ENCODE measurements around the gene COL4A1.

COL4A1 gene

GRCh38 chr13:110339975-110340550 lies 33.1 kb upstream of the COL4A1 start:
- H3K4me3 ChIP-seq (ENCODE audit: low read length, poor library complexity, severe bottlenecking): peak overlapping the region; percentile 42
- no peaks in the 10 kb centered on the region for H3K79me2 ChIP-seq (ENCODE audit: insufficient read depth, low read length)
- H3K36me3 ChIP-seq (ENCODE audit: insufficient read depth, low read length): no peaks in the 10 kb centered on the region
- H3K4me2 ChIP-seq (ENCODE audit: low read depth, low read length, poor library complexity, severe bottlenecking): peak overlapping the region; percentile 59
- no peaks in the 10 kb centered on the region for H3K27me3 ChIP-seq (ENCODE audit: insufficient read depth, low read length, poor library complexity, severe bottlenecking)
- H3K4me1 ChIP-seq (ENCODE audit: insufficient read depth, low read length, poor library complexity, severe bottlenecking): peaks cover 8% of the 10 kb centered on the region
- no peaks in the 10 kb centered on the region for H3K9me2 ChIP-seq (replicated peaks; ENCODE audit: low read depth, low read length)
- no peaks in the 10 kb centered on the region for H3F3A ChIP-seq (ENCODE audit: low read depth)
- H3K9ac ChIP-seq (ENCODE audit: low read depth, low read length, poor library complexity, severe bottlenecking): no peak overlapping the region
- no peaks in the 10 kb centered on the region for H3K9me3 ChIP-seq (ENCODE audit: insufficient read depth, low read depth, low read length)
- peak overlapping the region; percentile 63; the same call in 1 of the 2 replicates for H2AFZ ChIP-seq (ENCODE audit: low read length)
- no peak for TF ChIP-seq EZH2phosphoT487 (IDR thresholded peaks at IDR 0.05; ENCODE audit: borderline replicate concordance)
- TF ChIP-seq, protein P1, sequence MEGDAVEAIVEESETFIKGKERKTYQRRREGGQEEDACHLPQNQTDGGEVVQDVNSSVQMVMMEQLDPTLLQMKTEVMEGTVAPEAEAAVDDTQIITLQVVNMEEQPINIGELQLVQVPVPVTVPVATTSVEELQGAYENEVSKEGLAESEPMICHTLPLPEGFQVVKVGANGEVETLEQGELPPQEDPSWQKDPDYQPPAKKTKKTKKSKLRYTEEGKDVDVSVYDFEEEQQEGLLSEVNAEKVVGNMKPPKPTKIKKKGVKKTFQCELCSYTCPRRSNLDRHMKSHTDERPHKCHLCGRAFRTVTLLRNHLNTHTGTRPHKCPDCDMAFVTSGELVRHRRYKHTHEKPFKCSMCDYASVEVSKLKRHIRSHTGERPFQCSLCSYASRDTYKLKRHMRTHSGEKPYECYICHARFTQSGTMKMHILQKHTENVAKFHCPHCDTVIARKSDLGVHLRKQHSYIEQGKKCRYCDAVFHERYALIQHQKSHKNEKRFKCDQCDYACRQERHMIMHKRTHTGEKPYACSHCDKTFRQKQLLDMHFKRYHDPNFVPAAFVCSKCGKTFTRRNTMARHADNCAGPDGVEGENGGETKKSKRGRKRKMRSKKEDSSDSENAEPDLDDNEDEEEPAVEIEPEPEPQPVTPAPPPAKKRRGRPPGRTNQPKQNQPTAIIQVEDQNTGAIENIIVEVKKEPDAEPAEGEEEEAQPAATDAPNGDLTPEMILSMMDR (conservative IDR thresholded peaks at IDR 0.05; ENCODE audit: low read length): no peak
- no peaks in the 10 kb centered on the region for H4K20me1 ChIP-seq (ENCODE audit: insufficient read depth, low read length, poor library complexity, severe bottlenecking)

DNA sequence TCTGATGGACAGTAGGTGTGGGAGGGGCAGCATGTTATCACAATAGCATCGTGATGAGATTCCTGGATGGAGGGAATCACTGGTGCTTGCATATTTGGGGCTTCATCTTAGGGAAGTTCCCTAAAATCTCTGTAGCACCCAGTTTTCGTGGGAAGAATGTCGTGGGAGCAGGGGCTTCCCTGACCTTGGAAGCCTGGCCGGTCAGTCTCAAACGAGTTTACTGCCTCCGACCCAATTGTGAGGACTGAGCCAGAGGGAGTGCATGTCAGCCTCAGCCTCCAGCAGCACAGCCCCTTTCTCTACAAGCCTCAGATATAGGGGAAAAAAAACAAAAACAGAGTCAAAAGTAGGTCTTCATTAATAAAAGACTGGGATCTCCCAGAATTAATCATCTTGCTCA lies 32.3 kb upstream of the COL4A1 start:
- Histone ChIP-seq H3F3A (ENCODE audit: low read depth) (no peaks in the 10 kb centered on the region), H2AFZ (ENCODE audit: low read length) (no peak overlapping the region), H3K9me2 (replicated peaks; ENCODE audit: low read depth, low read length) (no peaks in the 10 kb centered on the region), H3K4me2 (ENCODE audit: low read depth, low read length, poor library complexity, severe bottlenecking) (no peak overlapping the region), H3K9me3 (ENCODE audit: insufficient read depth, low read depth, low read length) (no peaks in the 10 kb centered on the region), H3K9ac (ENCODE audit: low read depth, low read length, poor library complexity, severe bottlenecking) (no peak overlapping the region), H3K36me3 (ENCODE audit: insufficient read depth, low read length) (no peaks in the 10 kb centered on the region), H3K27me3 (ENCODE audit: insufficient read depth, low read length, poor library complexity, severe bottlenecking) (no peaks in the 10 kb centered on the region), H4K20me1 (ENCODE audit: insufficient read depth, low read length, poor library complexity, severe bottlenecking) (no peaks in the 10 kb centered on the region), H3K4me1 (ENCODE audit: insufficient read depth, low read length, poor library complexity, severe bottlenecking) (peaks cover 8% of the 10 kb centered on the region), H3K4me3 (ENCODE audit: low read length, poor library complexity, severe bottlenecking) (no peak overlapping the region), H3K79me2 (ENCODE audit: insufficient read depth, low read length) (no peaks in the 10 kb centered on the region)
- TF ChIP-seq EZH2phosphoT487 (IDR thresholded peaks at IDR 0.05; ENCODE audit: borderline replicate concordance): no peak
- TF ChIP-seq, protein P1 (conservative IDR thresholded peaks at IDR 0.05; ENCODE audit: low read length): no peak

GRCh38 chr13:110338441-110339101 lies 31.6 kb upstream of the COL4A1 start:
- Histone ChIP-seq H3K4me1 (ENCODE audit: insufficient read depth, low read length, poor library complexity, severe bottlenecking) (peaks cover 8% of the 10 kb centered on the region), H3K9me2 (replicated peaks; ENCODE audit: low read depth, low read length) (no peaks in the 10 kb centered on the region), H3K9ac (ENCODE audit: low read depth, low read length, poor library complexity, severe bottlenecking) (no peak overlapping the region), H3F3A (ENCODE audit: low read depth) (no peaks in the 10 kb centered on the region), H2AFZ (ENCODE audit: low read length) (no peak overlapping the region), H3K9me3 (ENCODE audit: insufficient read depth, low read depth, low read length) (no peaks in the 10 kb centered on the region), H3K36me3 (ENCODE audit: insufficient read depth, low read length) (no peaks in the 10 kb centered on the region), H3K4me3 (ENCODE audit: low read length, poor library complexity, severe bottlenecking) (no peak overlapping the region), H3K79me2 (ENCODE audit: insufficient read depth, low read length) (no peaks in the 10 kb centered on the region), H4K20me1 (ENCODE audit: insufficient read depth, low read length, poor library complexity, severe bottlenecking) (no peaks in the 10 kb centered on the region), H3K4me2 (ENCODE audit: low read depth, low read length, poor library complexity, severe bottlenecking) (no peak overlapping the region), H3K27me3 (ENCODE audit: insufficient read depth, low read length, poor library complexity, severe bottlenecking) (no peaks in the 10 kb centered on the region)
- TF ChIP-seq EZH2phosphoT487 (IDR thresholded peaks at IDR 0.05; ENCODE audit: borderline replicate concordance): no peak
- TF ChIP-seq, protein P1 (conservative IDR thresholded peaks at IDR 0.05; ENCODE audit: low read length): no peak

Measured in Loucy (cell line).